PC-9 (cell line): ENCODE results near the gene RGL2.

Source experiments
- EZH2 ChIP-seq: fragments of 200-600 bp; sonication (generic); IDR thresholded peaks from 2 replicates; pipeline ENCODE4 v1.8.0; 2017; ENCODE audit warnings: antibody characterized with exemption, low read depth
- TF ChIP-seq, protein P1 (sequence below): fragments of 200-600 bp; sonication (generic); conservative IDR thresholded peaks from 2 replicates; pipeline ENCODE4 v1.6.1; 2017; ENCODE audit warnings: mixed run types, antibody characterized with exemption, mild to moderate bottlenecking, moderate library complexity

DNA sequence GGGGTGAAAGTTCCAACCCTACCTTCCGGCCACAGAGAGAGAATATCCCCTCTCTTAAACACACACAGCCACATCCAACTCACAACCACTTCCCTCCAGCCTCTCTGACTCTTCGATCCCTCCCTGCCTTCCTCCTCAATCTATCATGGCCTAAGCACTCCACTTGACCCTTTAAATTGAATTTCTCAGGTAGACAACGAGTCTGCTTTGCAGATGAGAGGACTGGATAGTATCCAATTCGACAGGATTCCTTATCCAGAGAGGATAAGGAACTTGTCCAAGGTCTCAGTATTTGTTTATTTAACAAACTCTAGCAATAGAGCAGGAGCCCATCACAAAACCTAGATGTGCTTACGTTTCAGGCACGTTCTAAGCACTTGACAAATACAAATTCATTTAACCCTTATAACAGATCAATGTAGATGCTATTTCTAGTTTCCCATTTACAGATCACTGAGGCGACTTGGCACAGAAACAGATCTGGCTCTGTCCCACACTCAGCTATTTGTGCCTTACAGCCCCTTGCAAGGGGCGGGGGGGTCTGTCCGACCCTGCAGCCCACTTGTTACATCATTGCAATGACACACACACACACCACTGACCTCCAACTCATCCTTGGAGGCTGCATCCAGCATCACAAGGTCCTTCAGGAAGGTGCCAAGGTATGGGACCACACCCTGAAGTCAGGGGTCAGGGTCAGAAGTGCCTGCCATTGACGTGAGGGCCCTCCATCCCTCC lies 4.5 kb downstream of the RGL2 start:
- no peak for TF ChIP-seq EZH2
- TF ChIP-seq, protein P1, sequence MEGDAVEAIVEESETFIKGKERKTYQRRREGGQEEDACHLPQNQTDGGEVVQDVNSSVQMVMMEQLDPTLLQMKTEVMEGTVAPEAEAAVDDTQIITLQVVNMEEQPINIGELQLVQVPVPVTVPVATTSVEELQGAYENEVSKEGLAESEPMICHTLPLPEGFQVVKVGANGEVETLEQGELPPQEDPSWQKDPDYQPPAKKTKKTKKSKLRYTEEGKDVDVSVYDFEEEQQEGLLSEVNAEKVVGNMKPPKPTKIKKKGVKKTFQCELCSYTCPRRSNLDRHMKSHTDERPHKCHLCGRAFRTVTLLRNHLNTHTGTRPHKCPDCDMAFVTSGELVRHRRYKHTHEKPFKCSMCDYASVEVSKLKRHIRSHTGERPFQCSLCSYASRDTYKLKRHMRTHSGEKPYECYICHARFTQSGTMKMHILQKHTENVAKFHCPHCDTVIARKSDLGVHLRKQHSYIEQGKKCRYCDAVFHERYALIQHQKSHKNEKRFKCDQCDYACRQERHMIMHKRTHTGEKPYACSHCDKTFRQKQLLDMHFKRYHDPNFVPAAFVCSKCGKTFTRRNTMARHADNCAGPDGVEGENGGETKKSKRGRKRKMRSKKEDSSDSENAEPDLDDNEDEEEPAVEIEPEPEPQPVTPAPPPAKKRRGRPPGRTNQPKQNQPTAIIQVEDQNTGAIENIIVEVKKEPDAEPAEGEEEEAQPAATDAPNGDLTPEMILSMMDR = no peak
